ENCODE data around the gene FASN.

- TF ChIP-seq POLR2A (IDR thresholded peaks at IDR 0.05; ENCODE audit: low read depth) (no peak), CTCF (IDR thresholded peaks at IDR 0.05) (no peak), POLR2AphosphoS5 (IDR thresholded peaks at IDR 0.05) (no peak)
Measured at GRCh38 chr17:82112914-82113311, 14.9 kb upstream of the FASN start.
